ENCODE measurements around the gene PNPLA3.

The PNPLA3 gene

DNA sequence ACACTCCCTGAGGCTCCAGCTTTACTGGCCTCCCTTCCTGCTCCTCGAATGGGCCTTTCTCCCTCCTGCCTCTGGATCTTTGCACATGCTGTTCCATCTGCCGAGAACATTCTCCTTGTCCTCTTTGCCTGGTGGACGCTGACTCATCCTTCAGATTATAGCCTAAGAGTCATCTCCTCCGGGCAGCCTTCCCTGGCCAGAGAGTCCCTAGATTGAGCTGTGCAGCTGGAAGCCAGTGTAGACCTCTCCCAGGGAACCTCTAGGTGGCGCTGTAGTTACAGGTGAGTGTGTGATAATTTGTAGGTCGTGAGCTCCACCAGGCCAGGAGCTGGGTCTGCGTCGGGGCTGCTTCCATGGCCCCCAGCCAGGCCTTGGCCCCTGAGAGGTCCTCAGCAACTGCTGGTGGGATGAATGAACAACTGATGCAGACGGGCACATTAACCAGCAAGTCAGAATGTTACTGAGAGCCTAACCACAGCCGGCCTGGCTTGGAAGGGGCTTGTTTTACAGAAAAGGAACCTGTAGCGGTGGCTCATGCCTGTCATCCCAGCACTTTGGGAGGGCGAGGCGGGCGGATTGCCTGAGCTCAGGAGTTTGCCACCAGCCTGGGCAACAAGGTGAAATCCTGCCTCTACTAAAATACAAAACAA lies 40.5 kb upstream of the PNPLA3 start:
- no peak overlapping the region for H3K4me3 ChIP-seq (ENCODE audit: low read length in 2 of 2)
- H3K9ac ChIP-seq (ENCODE audit: low read depth in 1 of 2, low read length in 2 of 2): no peak overlapping the region
- H3K4me1 ChIP-seq (ENCODE audit: control insufficient read depth in 2 of 2, insufficient read depth in 2 of 2, low read length in 2 of 2): no peaks in the 10 kb centered on the region
- no peaks in the 10 kb centered on the region for H3K9me3 ChIP-seq (ENCODE audit: control insufficient read depth in 2 of 2, low read length in 2 of 2)
- H3K36me3 ChIP-seq (ENCODE audit: control insufficient read depth in 2 of 2, insufficient read depth in 2 of 2, low read length in 2 of 2): no peaks in the 10 kb centered on the region
- H3K27me3 ChIP-seq (ENCODE audit: control insufficient read depth in 2 of 2, insufficient read depth in 2 of 2, low read length in 2 of 2): peaks cover 4 to 6% of the 10 kb centered on the region in 2 donors
- no peak overlapping the region for H3K27ac ChIP-seq (ENCODE audit: low read depth in 2 of 2, low read length in 2 of 2)

DNA sequence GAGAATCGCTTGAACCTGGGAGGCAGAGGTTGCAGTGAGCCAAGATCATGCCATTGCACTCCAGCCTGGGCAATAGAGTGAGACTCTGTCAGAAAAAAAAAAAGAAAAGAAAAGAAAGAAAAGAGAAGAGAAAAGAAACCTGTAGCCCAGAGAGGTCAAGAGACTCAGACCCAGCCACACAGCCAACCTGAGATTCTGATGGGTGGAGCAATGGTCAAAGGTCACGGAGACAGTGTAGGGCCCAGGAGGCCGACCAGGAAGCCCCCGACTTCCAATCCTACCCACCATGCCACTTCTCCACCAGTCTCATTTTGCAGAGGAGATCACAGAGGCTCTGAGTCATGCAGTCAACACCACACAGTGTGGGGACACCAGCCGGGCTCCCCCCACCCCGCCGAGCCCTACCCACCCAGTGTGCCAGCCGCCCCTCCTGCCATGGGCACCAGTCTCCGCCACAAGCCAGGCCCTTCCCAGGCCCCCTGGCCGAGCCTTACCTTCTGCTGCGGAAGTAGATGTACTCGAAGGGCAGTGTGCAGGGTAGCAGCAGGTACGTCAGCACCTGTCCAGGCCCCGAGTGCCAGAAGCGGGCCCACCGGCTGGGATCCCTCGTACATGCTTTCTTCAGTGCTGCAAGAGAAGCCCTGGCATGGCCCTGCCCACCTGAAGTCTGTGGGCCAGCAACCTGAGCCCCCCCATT lies 39.7 kb upstream of the PNPLA3 start:
- no peak overlapping the region for H3K4me3 ChIP-seq (ENCODE audit: low read length in 2 of 2)
- H3K9ac ChIP-seq (ENCODE audit: low read depth in 1 of 2, low read length in 2 of 2): no peak overlapping the region
- no peaks in the 10 kb centered on the region for H3K9me3 ChIP-seq (ENCODE audit: control insufficient read depth in 2 of 2, low read length in 2 of 2)
- no peaks in the 10 kb centered on the region for H3K4me1 ChIP-seq (ENCODE audit: control insufficient read depth in 2 of 2, insufficient read depth in 2 of 2, low read length in 2 of 2)
- no peaks in the 10 kb centered on the region for H3K36me3 ChIP-seq (ENCODE audit: control insufficient read depth in 2 of 2, insufficient read depth in 2 of 2, low read length in 2 of 2)
- no peak overlapping the region for H3K27ac ChIP-seq (ENCODE audit: low read depth in 2 of 2, low read length in 2 of 2)
- H3K27me3 ChIP-seq (ENCODE audit: control insufficient read depth in 2 of 2, insufficient read depth in 2 of 2, low read length in 2 of 2): peaks cover 4 to 6% of the 10 kb centered on the region in 2 donors

DNA sequence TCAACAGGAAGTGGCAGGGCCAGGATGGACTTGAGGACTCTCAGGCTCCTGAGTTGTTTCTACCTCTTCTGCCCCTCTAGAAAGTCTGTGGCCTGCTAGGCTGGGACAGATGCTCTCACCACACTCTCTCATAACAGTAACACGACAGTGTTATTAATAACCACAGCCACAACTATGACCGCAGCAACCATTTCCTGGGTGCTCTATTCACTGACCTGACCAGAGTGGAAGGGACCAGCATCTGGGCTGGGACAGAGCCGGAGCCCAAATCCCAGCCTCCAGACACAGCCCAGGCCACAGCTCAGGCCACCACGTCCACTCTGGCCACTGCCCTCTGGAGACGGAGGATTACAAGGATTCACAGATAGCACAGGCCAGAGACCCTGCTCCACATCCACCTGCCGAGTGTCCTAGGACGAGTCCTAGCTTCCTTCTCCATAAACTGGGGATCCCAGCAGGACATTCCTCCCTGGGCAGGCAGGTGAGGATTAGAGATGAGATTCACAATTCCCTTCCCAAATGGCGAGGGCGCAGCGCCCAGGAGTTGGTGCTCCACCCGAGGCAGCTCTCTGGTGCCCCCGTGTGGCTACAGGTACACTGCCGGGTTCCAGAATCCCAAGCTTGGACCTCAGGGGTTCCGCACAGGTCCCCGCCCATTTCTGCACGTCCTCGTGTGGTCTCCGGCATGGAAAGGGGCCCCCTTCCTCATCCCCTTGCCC lies 38.8 kb upstream of the PNPLA3 start:
- Histone ChIP-seq H3K4me3 (ENCODE audit: low read length in 2 of 2) (no peak overlapping the region), H3K27ac (ENCODE audit: low read depth in 2 of 2, low read length in 2 of 2) (no peak overlapping the region), H3K36me3 (ENCODE audit: control insufficient read depth in 2 of 2, insufficient read depth in 2 of 2, low read length in 2 of 2) (no peaks in the 10 kb centered on the region), H3K4me1 (ENCODE audit: control insufficient read depth in 2 of 2, insufficient read depth in 2 of 2, low read length in 2 of 2) (no peaks in the 10 kb centered on the region), H3K27me3 (ENCODE audit: control insufficient read depth in 2 of 2, insufficient read depth in 2 of 2, low read length in 2 of 2) (peaks cover 8 to 9% of the 10 kb centered on the region in 2 donors), H3K9ac (ENCODE audit: low read depth in 1 of 2, low read length in 2 of 2) (no peak overlapping the region), H3K9me3 (ENCODE audit: control insufficient read depth in 2 of 2, low read length in 2 of 2) (no peaks in the 10 kb centered on the region)

DNA sequence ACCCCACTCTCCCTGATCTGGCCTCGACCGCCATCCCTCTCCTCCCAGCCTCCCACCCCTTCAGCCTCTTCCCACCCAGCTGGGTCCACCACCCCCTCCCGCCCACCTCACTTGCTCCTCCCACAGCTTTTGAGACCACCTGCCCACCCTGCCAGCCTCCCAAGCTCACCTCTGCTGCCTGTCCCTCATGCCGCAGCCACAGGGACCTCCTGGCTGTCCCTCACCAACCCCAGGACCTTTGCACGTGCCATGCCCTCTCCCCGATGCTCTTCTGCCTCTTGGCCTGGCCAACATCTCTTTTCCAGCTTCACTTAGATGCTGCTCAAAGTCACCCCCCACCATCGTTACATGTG lies 38.3 kb upstream of the PNPLA3 start:
- H3K27me3 ChIP-seq (ENCODE audit: control insufficient read depth in 2 of 2, insufficient read depth in 2 of 2, low read length in 2 of 2): peaks cover 9 to 10% of the 10 kb centered on the region in 2 donors

DNA sequence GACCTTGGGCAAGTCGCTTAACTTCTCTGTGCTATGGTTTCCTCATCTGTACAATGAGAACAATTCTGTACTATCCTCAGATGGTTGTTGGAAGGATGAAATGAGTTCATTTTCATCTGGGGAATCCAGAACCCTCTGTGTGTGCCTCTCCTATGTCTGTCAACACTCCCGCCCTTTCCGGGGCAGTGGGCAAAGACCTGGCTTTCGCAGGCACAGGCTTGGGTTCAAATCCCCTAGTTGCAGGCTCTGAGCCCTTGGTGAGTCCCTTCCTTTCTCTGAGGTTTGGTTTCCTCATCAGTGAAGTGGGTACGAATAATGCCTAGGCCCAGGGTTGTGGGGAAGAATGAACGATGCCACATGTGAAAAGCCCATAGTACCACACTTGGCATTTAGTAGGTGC lies 37.8 kb upstream of the PNPLA3 start:
- Histone ChIP-seq H3K27ac (ENCODE audit: low read depth in 2 of 2, low read length in 2 of 2) (no peak overlapping the region), H3K4me1 (ENCODE audit: control insufficient read depth in 2 of 2, insufficient read depth in 2 of 2, low read length in 2 of 2) (no peaks in the 10 kb centered on the region), H3K9me3 (ENCODE audit: control insufficient read depth in 2 of 2, low read length in 2 of 2) (no peaks in the 10 kb centered on the region), H3K4me3 (ENCODE audit: low read length in 2 of 2) (no peak overlapping the region), H3K9ac (ENCODE audit: low read depth in 1 of 2, low read length in 2 of 2) (no peak overlapping the region), H3K36me3 (ENCODE audit: control insufficient read depth in 2 of 2, insufficient read depth in 2 of 2, low read length in 2 of 2) (no peaks in the 10 kb centered on the region), H3K27me3 (ENCODE audit: control insufficient read depth in 2 of 2, insufficient read depth in 2 of 2, low read length in 2 of 2) (peaks cover 9 to 12% of the 10 kb centered on the region in 2 donors)

More for the DNA sequence above, 38.3 kb upstream of the PNPLA3 start:
- Histone ChIP-seq H3K4me1 (ENCODE audit: control insufficient read depth in 2 of 2, insufficient read depth in 2 of 2, low read length in 2 of 2) (no peaks in the 10 kb centered on the region), H3K36me3 (ENCODE audit: control insufficient read depth in 2 of 2, insufficient read depth in 2 of 2, low read length in 2 of 2) (no peaks in the 10 kb centered on the region), H3K9me3 (ENCODE audit: control insufficient read depth in 2 of 2, low read length in 2 of 2) (no peaks in the 10 kb centered on the region), H3K4me3 (ENCODE audit: low read length in 2 of 2) (no peak overlapping the region), H3K9ac (ENCODE audit: low read depth in 1 of 2, low read length in 2 of 2) (no peak overlapping the region), H3K27ac (ENCODE audit: low read depth in 2 of 2, low read length in 2 of 2) (no peak overlapping the region)

DNA sequence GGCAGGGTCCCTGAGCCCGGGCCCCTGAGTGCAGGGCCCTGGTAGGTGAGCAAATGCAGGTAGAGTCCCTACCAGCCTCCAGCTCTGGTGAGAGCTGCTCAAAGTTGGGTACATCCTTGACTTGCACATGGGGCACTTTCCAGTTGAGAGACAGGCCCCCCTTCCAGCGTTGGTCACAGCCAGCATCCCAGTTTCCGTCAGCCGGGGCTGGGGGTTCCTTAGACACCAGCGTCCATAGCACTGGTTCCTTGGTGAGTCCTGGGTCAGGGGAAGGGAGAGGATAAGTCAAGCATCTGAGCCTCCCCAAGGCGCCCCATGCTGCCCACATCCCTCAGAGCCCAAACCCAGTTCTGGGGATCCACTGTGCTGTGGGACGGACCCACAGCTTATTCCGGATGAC lies 37.4 kb upstream of the PNPLA3 start:
- peaks cover 13 to 17% of the 10 kb centered on the region in 2 donors for H3K27me3 ChIP-seq (ENCODE audit: control insufficient read depth in 2 of 2, insufficient read depth in 2 of 2, low read length in 2 of 2)

DNA sequence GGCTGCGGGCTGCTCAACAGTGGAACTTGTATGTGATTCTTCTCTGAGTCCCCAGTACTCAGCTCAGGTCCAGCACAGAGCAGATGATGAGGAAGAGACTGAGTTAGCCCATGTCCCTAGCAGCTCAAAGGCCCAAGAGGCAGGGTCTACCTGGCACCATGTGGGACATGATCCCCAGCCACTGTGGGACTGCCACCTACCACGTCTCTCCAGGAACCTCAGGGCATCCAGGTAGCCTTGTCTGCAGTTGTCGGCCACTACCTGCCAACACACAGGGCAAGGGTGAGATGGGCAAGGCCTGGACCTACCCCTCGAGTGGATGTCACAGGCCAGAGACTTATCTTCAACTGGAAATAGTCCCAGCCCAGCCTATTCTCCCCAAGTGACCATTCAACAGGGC lies 36.2 kb upstream of the PNPLA3 start:
- Histone ChIP-seq H3K9ac (ENCODE audit: low read depth in 1 of 2, low read length in 2 of 2) (no peak overlapping the region), H3K36me3 (ENCODE audit: control insufficient read depth in 2 of 2, insufficient read depth in 2 of 2, low read length in 2 of 2) (no peaks in the 10 kb centered on the region), H3K9me3 (ENCODE audit: control insufficient read depth in 2 of 2, low read length in 2 of 2) (no peaks in the 10 kb centered on the region), H3K27me3 (ENCODE audit: control insufficient read depth in 2 of 2, insufficient read depth in 2 of 2, low read length in 2 of 2) (peaks cover 18 to 24% of the 10 kb centered on the region in 2 donors), H3K4me1 (ENCODE audit: control insufficient read depth in 2 of 2, insufficient read depth in 2 of 2, low read length in 2 of 2) (no peaks in the 10 kb centered on the region), H3K27ac (ENCODE audit: low read depth in 2 of 2, low read length in 2 of 2) (no peak overlapping the region), H3K4me3 (ENCODE audit: low read length in 2 of 2) (no peak overlapping the region)

More for the DNA sequence above, 37.4 kb upstream of the PNPLA3 start:
- Histone ChIP-seq H3K27ac (ENCODE audit: low read depth in 2 of 2, low read length in 2 of 2) (no peak overlapping the region), H3K4me1 (ENCODE audit: control insufficient read depth in 2 of 2, insufficient read depth in 2 of 2, low read length in 2 of 2) (no peaks in the 10 kb centered on the region), H3K36me3 (ENCODE audit: control insufficient read depth in 2 of 2, insufficient read depth in 2 of 2, low read length in 2 of 2) (no peaks in the 10 kb centered on the region), H3K9ac (ENCODE audit: low read depth in 1 of 2, low read length in 2 of 2) (no peak overlapping the region), H3K9me3 (ENCODE audit: control insufficient read depth in 2 of 2, low read length in 2 of 2) (no peaks in the 10 kb centered on the region), H3K4me3 (ENCODE audit: low read length in 2 of 2) (no peak overlapping the region)

DNA sequence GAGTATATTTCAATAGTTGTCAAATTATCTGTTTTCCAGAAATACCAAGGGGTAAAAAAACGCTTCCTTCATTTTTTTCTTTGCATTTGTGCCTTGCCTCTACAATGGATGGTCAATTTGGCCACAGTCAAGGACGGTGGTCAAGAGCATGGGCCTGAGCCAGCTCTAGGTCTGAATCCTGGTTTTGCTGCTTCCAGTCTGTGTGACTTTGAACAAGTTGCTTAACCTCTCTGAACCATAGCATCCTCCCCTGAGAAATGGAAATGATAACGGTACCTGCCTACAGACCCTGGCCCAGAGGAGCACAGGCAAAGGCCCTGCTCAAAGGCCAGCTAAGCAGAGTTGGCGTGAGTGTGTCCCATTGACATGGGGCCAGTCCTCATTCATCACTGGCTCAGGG lies 34.9 kb upstream of the PNPLA3 start:
- no peak overlapping the region for H3K9ac ChIP-seq (ENCODE audit: low read depth in 1 of 2, low read length in 2 of 2)
- no peaks in the 10 kb centered on the region for H3K4me1 ChIP-seq (ENCODE audit: control insufficient read depth in 2 of 2, insufficient read depth in 2 of 2, low read length in 2 of 2)
- no peak overlapping the region for H3K27ac ChIP-seq (ENCODE audit: low read depth in 2 of 2, low read length in 2 of 2)
- H3K27me3 ChIP-seq (ENCODE audit: control insufficient read depth in 2 of 2, insufficient read depth in 2 of 2, low read length in 2 of 2): peaks cover 18 to 23% of the 10 kb centered on the region in 2 donors
- no peaks in the 10 kb centered on the region for H3K36me3 ChIP-seq (ENCODE audit: control insufficient read depth in 2 of 2, insufficient read depth in 2 of 2, low read length in 2 of 2)
- H3K9me3 ChIP-seq (ENCODE audit: control insufficient read depth in 2 of 2, low read length in 2 of 2): no peaks in the 10 kb centered on the region
- H3K4me3 ChIP-seq (ENCODE audit: low read length in 2 of 2): no peak overlapping the region

DNA sequence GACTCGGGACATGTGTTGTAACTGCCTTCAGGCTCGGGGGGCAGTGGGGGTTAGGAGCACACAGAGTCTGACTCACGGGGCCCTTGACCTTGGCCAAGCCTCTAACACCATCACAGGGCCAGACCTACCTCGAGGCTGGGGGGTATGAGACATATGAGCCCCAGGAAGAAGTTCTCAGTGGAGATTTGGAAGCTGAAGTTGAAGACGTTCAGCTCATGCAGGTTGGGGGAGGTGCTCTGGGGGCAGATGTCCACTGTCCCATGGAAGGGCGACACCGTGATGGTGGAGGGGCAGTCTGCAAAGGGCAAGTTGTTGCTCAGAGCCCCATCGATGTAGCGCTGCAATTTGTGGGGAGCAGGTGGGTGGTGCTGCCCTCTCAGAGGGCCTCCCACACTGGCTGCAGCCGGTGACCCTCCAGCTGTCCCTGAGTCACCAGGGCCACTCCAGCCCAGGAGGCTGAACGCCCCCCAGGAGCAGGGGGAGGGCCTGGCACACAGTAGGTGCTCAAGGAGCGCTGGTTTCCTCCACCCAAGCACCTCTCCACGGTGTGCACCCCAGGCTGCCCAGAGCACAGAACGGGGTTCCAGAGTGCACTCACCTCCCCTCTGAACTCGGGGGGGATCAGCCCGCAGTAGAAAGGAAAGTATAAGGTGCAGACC lies 34.3 kb upstream of the PNPLA3 start:
- no peaks in the 10 kb centered on the region for H3K36me3 ChIP-seq (ENCODE audit: control insufficient read depth in 2 of 2, insufficient read depth in 2 of 2, low read length in 2 of 2)
- no peak overlapping the region for H3K4me3 ChIP-seq (ENCODE audit: low read length in 2 of 2)
- H3K27ac ChIP-seq (ENCODE audit: low read depth in 2 of 2, low read length in 2 of 2): no peak overlapping the region
- no peaks in the 10 kb centered on the region for H3K9me3 ChIP-seq (ENCODE audit: control insufficient read depth in 2 of 2, low read length in 2 of 2)
- no peaks in the 10 kb centered on the region for H3K4me1 ChIP-seq (ENCODE audit: control insufficient read depth in 2 of 2, insufficient read depth in 2 of 2, low read length in 2 of 2)
- no peak overlapping the region for H3K9ac ChIP-seq (ENCODE audit: low read depth in 1 of 2, low read length in 2 of 2)
- peaks cover 18 to 23% of the 10 kb centered on the region in 2 donors for H3K27me3 ChIP-seq (ENCODE audit: control insufficient read depth in 2 of 2, insufficient read depth in 2 of 2, low read length in 2 of 2)

DNA sequence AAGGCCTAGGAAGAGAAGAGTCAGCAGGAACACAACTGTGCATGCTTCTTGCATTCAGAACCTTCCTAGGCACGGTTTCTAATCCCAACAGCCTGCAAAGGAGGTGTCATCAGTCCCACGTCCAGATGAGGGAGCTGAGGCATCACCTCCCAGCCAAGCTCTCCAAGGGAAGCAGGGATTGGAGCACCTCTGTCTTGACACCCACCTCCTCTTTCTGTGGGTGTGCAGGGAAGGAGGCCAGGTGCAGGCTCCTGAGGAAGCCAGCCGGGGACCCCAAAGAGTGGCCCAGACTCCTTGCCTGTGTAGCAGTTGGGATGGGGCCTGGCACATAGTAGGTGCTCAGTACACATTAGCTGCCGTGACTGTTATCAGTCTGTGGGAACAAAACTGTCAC lies 33.7 kb upstream of the PNPLA3 start:
- no peaks in the 10 kb centered on the region for H3K9me3 ChIP-seq (ENCODE audit: control insufficient read depth in 2 of 2, low read length in 2 of 2)
- H3K36me3 ChIP-seq (ENCODE audit: control insufficient read depth in 2 of 2, insufficient read depth in 2 of 2, low read length in 2 of 2): no peaks in the 10 kb centered on the region
- peaks cover 18 to 23% of the 10 kb centered on the region in 2 donors for H3K27me3 ChIP-seq (ENCODE audit: control insufficient read depth in 2 of 2, insufficient read depth in 2 of 2, low read length in 2 of 2)

More for the DNA sequence above, 33.7 kb upstream of the PNPLA3 start:
- Histone ChIP-seq H3K9ac (ENCODE audit: low read depth in 1 of 2, low read length in 2 of 2) (no peak overlapping the region), H3K4me3 (ENCODE audit: low read length in 2 of 2) (no peak overlapping the region), H3K4me1 (ENCODE audit: control insufficient read depth in 2 of 2, insufficient read depth in 2 of 2, low read length in 2 of 2) (no peaks in the 10 kb centered on the region), H3K27ac (ENCODE audit: low read depth in 2 of 2, low read length in 2 of 2) (no peak overlapping the region)
